ENCODE measurements around the gene LONRF2. TPM values are rescaled to one million over a fixed set of nuclear protein-coding genes. Genes with fewer than 3 reads are reported as not detected.

LONRF2 gene
- polyA plus RNA-seq, 1 donor (not counting 4 experiments of a cell fraction or from before 2014, with no cell fraction given): not detected

DNA sequence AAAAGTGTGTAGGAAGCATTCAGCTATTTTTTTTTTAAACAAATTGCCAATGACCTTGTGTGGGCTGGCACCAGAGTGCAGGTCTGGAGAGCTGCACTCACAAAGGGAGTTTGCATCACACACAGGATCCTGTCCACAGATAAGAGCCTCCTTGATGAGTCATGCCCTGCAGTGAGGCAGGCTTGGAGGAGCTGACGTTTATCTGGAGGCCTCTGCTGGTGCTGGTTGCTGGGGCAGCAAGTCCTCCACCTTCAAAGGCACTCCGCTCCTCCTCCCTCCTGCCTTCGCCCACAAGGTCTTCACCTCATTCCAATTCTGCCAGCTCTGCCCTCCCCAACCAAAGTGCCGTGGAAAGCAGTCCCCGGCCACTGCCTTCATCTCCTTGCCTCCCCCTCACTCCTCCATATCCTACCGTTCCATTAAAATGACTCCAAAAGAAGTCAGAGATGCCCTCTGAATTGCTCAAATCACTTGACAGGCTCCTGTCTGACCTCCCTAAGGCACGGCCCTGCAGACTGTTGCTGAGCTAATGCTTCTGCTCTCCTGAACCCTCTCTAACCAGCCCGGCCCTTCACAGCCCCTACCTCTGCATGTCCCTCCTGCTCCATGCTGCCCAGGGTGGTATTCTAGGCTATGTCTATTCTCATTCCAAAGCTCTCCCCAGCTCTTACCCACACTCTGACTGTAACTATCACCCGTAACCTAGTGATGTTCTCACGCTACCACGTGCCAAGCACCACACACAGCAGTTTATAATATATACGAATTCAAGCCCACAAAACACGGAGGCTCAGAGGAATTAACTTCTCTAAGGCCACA is 30.9 kb downstream of the LONRF2 start:
- DNase-seq (ENCODE audit: low read depth, low spot score) (peak; percentile 66), FAIRE-seq (no peak)
- no peaks in the 10 kb centered on the region for H3K36me3 ChIP-seq (ENCODE audit: control insufficient read depth in 2 of 2, extremely low read depth in 1 of 2, insufficient read depth in 2 of 2, low read length in 2 of 2)
- H3K79me2 ChIP-seq (ENCODE audit: control insufficient read depth, insufficient read depth, low read length): no peaks in the 10 kb centered on the region
- H3K9ac ChIP-seq (ENCODE audit: control insufficient read depth, extremely low read depth, insufficient read depth, low read length): peak overlapping the region; percentile 35
- H3K4me2 ChIP-seq (ENCODE audit: control insufficient read depth, extremely low read depth, insufficient read depth, low read depth, low read length): no peak overlapping the region
- H3K27ac ChIP-seq (ENCODE audit: control insufficient read depth, insufficient read depth, low read length): peak overlapping the region; percentile 33
- H3K4me3 ChIP-seq (ENCODE audit: control insufficient read depth in 2 of 3, extremely low read depth in 1 of 3, insufficient read depth in 2 of 3, low read depth in 1 of 3, low read length in 3 of 3): no peak overlapping the region
- no peaks in the 10 kb centered on the region for H3K27me3 ChIP-seq (ENCODE audit: control insufficient read depth, extremely low read depth, insufficient read depth, low read length)
- dilution Hi-C loops (cut with MboI; ENCODE audit: extremely low pct_ligation_motif_present, low sequenced_read_pairs): no loop called here
- H3K9me3 ChIP-seq (ENCODE audit: control insufficient read depth, low read depth, low read length): no peaks in the 10 kb centered on the region
- no peaks in the 10 kb centered on the region for H3K9me1 ChIP-seq (ENCODE audit: control insufficient read depth, extremely low read depth, insufficient read depth, low read length)
- H2AFZ ChIP-seq (ENCODE audit: control insufficient read depth, low read length): no peak overlapping the region
- peaks cover 9% of the 10 kb centered on the region for H3K4me1 ChIP-seq (ENCODE audit: control insufficient read depth, extremely low read depth, insufficient read depth, low read length)
- TF ChIP-seq EZH2 (IDR thresholded peaks at IDR 0.05; ENCODE audit: low read length): no peak
- TF ChIP-seq, protein P1, sequence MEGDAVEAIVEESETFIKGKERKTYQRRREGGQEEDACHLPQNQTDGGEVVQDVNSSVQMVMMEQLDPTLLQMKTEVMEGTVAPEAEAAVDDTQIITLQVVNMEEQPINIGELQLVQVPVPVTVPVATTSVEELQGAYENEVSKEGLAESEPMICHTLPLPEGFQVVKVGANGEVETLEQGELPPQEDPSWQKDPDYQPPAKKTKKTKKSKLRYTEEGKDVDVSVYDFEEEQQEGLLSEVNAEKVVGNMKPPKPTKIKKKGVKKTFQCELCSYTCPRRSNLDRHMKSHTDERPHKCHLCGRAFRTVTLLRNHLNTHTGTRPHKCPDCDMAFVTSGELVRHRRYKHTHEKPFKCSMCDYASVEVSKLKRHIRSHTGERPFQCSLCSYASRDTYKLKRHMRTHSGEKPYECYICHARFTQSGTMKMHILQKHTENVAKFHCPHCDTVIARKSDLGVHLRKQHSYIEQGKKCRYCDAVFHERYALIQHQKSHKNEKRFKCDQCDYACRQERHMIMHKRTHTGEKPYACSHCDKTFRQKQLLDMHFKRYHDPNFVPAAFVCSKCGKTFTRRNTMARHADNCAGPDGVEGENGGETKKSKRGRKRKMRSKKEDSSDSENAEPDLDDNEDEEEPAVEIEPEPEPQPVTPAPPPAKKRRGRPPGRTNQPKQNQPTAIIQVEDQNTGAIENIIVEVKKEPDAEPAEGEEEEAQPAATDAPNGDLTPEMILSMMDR (optimal IDR thresholded peaks at IDR 0.05 in 1 of 3, IDR thresholded peaks at IDR 0.05 in 1 of 3, conservative IDR thresholded peaks at IDR 0.05 in 1 of 3; ENCODE audit: extremely low read depth in 1 of 3, insufficient read depth in 2 of 3, low read length in 3 of 3): no peak
- H4K20me1 ChIP-seq (ENCODE audit: control insufficient read depth, extremely low read depth, insufficient read depth, low read length): no peaks in the 10 kb centered on the region

DNA sequence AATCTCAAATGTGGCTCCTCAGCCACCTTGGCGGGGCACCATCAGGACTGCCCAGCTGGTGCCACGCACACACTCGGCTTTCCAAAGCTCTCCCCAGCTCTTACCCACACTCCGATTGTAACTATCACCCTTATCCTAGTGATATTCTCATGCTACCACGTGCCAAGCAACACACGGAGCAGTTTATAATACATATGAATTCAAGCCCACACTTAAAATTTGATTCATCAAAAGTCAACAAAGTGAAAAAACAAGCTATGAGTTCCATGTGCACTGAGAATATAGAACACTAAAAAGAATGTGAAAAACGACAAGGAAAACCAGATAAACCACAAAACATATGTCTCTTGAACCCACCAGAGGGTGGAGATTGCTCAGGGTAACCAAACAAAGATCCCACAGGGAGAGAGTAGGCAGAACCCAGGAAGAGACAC is 31.6 kb downstream of the LONRF2 start:
- FAIRE-seq: no peak
- no peaks in the 10 kb centered on the region for H3K9me3 ChIP-seq (ENCODE audit: control insufficient read depth, low read depth, low read length)

More for the DNA sequence above, 31.6 kb downstream of the LONRF2 start:
- Histone ChIP-seq H3K36me3 (ENCODE audit: control insufficient read depth in 2 of 2, extremely low read depth in 1 of 2, insufficient read depth in 2 of 2, low read length in 2 of 2) (no peaks in the 10 kb centered on the region), H3K4me1 (ENCODE audit: control insufficient read depth, extremely low read depth, insufficient read depth, low read length) (peaks cover 9% of the 10 kb centered on the region), H3K4me2 (ENCODE audit: control insufficient read depth, extremely low read depth, insufficient read depth, low read depth, low read length) (no peak overlapping the region), H2AFZ (ENCODE audit: control insufficient read depth, low read length) (no peak overlapping the region), H3K9me1 (ENCODE audit: control insufficient read depth, extremely low read depth, insufficient read depth, low read length) (no peaks in the 10 kb centered on the region), H3K27ac (ENCODE audit: control insufficient read depth, insufficient read depth, low read length) (no peak overlapping the region), H3K79me2 (ENCODE audit: control insufficient read depth, insufficient read depth, low read length) (no peaks in the 10 kb centered on the region), H3K9ac (ENCODE audit: control insufficient read depth, extremely low read depth, insufficient read depth, low read length) (no peak overlapping the region), H4K20me1 (ENCODE audit: control insufficient read depth, extremely low read depth, insufficient read depth, low read length) (no peaks in the 10 kb centered on the region), H3K4me3 (ENCODE audit: control insufficient read depth in 2 of 3, extremely low read depth in 1 of 3, insufficient read depth in 2 of 3, low read depth in 1 of 3, low read length in 3 of 3) (no peak overlapping the region), H3K27me3 (ENCODE audit: control insufficient read depth, extremely low read depth, insufficient read depth, low read length) (no peaks in the 10 kb centered on the region)
- dilution Hi-C loops (cut with MboI; ENCODE audit: extremely low pct_ligation_motif_present, low sequenced_read_pairs): no loop called here
- TF ChIP-seq EZH2 (IDR thresholded peaks at IDR 0.05; ENCODE audit: low read length): no peak
- TF ChIP-seq, protein P1 (optimal IDR thresholded peaks at IDR 0.05 in 1 of 3, IDR thresholded peaks at IDR 0.05 in 1 of 3, conservative IDR thresholded peaks at IDR 0.05 in 1 of 3; ENCODE audit: extremely low read depth in 1 of 3, insufficient read depth in 2 of 3, low read length in 3 of 3): no peak
- no peak for DNase-seq (ENCODE audit: low read depth, low spot score)

All from keratinocyte (primary cell).